Measurements from ENCODE around the gene HUWE1.

DNA sequence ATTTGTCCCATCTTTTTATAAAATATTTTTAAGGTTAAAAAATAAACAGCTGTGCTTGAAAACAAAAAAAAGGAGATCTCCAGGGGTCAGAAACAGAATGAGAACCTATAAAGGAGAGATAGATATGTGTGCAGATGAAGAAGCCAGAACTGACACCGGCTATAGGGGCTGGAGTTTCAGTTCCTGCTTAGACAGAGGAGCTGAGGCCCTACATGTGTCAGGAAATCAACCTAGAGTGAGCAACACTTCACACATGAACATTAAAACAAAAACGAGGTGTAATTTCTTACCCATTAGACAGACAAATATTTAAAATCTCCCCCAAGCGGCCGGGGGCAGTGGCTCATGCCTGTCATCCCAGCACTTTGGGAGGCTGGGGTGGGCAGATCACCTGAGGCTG is 17.8 kb upstream of the HUWE1 start:
- TF ChIP-seq, protein P1, sequence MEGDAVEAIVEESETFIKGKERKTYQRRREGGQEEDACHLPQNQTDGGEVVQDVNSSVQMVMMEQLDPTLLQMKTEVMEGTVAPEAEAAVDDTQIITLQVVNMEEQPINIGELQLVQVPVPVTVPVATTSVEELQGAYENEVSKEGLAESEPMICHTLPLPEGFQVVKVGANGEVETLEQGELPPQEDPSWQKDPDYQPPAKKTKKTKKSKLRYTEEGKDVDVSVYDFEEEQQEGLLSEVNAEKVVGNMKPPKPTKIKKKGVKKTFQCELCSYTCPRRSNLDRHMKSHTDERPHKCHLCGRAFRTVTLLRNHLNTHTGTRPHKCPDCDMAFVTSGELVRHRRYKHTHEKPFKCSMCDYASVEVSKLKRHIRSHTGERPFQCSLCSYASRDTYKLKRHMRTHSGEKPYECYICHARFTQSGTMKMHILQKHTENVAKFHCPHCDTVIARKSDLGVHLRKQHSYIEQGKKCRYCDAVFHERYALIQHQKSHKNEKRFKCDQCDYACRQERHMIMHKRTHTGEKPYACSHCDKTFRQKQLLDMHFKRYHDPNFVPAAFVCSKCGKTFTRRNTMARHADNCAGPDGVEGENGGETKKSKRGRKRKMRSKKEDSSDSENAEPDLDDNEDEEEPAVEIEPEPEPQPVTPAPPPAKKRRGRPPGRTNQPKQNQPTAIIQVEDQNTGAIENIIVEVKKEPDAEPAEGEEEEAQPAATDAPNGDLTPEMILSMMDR (conservative IDR thresholded peaks at IDR 0.05; ENCODE audit: low read depth in 2 of 2), result no peak
- TF ChIP-seq POLR2AphosphoS5 (IDR thresholded peaks at IDR 0.05; ENCODE audit: low read depth), result no peak
- no peak for TF ChIP-seq EZH2 (IDR thresholded peaks at IDR 0.05; ENCODE audit: low read depth, unreplicated experiment)
- no peak for TF ChIP-seq NANOG (IDR thresholded peaks at IDR 0.05; ENCODE audit: borderline replicate concordance)
- TF ChIP-seq REST (IDR thresholded peaks at IDR 0.05; ENCODE audit: unreplicated experiment), result no peak
- TF ChIP-seq EZH2phosphoT487 (IDR thresholded peaks at IDR 0.05; ENCODE audit: unreplicated experiment), result no peak
- TF ChIP-seq CREB1 (CRISPR knock-in tag; IDR thresholded peaks at IDR 0.05; ENCODE audit: low read depth), result no peak
- TF ChIP-seq ZNF331 (CRISPR knock-in tag; IDR thresholded peaks at IDR 0.05; ENCODE audit: low read depth), result no peak
- TF ChIP-seq JUNB (IDR thresholded peaks at IDR 0.05; ENCODE audit: unreplicated experiment), result no peak
- no peak for TF ChIP-seq ZNF114 (CRISPR knock-in tag; IDR thresholded peaks at IDR 0.05)
- no peak for TF ChIP-seq ETS1 (IDR thresholded peaks at IDR 0.05)
- TF ChIP-seq STAT1 (IDR thresholded peaks at IDR 0.05; ENCODE audit: unreplicated experiment), result no peak
- TF ChIP-seq, protein P2, sequence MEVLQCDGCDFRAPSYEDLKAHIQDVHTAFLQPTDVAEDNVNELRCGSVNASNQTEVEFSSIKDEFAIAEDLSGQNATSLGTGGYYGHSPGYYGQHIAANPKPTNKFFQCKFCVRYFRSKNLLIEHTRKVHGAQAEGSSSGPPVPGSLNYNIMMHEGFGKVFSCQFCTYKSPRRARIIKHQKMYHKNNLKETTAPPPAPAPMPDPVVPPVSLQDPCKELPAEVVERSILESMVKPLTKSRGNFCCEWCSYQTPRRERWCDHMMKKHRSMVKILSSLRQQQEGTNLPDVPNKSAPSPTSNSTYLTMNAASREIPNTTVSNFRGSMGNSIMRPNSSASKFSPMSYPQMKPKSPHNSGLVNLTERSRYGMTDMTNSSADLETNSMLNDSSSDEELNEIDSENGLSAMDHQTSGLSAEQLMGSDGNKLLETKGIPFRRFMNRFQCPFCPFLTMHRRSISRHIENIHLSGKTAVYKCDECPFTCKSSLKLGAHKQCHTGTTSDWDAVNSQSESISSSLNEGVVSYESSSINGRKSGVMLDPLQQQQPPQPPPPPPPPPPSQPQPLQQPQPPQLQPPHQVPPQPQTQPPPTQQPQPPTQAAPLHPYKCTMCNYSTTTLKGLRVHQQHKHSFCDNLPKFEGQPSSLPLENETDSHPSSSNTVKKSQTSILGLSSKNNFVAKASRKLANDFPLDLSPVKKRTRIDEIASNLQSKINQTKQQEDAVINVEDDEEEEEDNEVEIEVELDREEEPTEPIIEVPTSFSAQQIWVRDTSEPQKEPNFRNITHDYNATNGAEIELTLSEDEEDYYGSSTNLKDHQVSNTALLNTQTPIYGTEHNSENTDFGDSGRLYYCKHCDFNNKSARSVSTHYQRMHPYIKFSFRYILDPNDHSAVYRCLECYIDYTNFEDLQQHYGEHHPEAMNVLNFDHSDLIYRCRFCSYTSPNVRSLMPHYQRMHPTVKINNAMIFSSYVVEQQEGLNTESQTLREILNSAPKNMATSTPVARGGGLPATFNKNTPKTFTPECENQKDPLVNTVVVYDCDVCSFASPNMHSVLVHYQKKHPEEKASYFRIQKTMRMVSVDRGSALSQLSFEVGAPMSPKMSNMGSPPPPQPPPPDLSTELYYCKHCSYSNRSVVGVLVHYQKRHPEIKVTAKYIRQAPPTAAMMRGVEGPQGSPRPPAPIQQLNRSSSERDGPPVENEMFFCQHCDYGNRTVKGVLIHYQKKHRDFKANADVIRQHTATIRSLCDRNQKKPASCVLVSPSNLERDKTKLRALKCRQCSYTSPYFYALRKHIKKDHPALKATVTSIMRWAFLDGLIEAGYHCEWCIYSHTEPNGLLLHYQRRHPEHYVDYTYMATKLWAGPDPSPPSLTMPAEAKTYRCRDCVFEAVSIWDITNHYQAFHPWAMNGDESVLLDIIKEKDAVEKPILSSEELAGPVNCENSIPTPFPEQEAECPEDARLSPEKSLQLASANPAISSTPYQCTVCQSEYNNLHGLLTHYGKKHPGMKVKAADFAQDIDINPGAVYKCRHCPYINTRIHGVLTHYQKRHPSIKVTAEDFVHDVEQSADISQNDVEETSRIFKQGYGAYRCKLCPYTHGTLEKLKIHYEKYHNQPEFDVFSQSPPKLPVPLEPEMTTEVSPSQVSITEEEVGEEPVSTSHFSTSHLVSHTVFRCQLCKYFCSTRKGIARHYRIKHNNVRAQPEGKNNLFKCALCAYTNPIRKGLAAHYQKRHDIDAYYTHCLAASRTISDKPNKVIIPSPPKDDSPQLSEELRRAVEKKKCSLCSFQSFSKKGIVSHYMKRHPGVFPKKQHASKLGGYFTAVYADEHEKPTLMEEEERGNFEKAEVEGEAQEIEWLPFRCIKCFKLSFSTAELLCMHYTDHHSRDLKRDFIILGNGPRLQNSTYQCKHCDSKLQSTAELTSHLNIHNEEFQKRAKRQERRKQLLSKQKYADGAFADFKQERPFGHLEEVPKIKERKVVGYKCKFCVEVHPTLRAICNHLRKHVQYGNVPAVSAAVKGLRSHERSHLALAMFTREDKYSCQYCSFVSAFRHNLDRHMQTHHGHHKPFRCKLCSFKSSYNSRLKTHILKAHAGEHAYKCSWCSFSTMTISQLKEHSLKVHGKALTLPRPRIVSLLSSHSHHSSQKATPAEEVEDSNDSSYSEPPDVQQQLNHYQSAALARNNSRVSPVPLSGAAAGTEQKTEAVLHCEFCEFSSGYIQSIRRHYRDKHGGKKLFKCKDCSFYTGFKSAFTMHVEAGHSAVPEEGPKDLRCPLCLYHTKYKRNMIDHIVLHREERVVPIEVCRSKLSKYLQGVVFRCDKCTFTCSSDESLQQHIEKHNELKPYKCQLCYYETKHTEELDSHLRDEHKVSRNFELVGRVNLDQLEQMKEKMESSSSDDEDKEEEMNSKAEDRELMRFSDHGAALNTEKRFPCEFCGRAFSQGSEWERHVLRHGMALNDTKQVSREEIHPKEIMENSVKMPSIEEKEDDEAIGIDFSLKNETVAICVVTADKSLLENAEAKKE (CRISPR knock-in tag; IDR thresholded peaks at IDR 0.05), result no peak

Data from GM23338 (cell line).